DMS 273 (cell line): ENCODE results near the gene NUP50.
"Not testable (repeated sequence)": the region's sequence is repeated elsewhere in the genome, so short reads cannot be mapped to it uniquely, and the experiment has no call there.

Experiments
- DNase-seq: peaks from one replicate; lab custom pipeline; 2025; ENCODE audit not compliant: unreplicated experiment; lab: John Stamatoyannopoulos, UW

The NUP50 gene

GRCh38 chr22:45159652-45160462 lies 3.9 kb upstream of the NUP50 start:
- DNase-seq, result peak; percentile 49

- DNase-seq, result no peak
Observed at GRCh38 chr22:45162531-45162930, 1.2 kb upstream of the NUP50 start.

GRCh38 chr22:45163099-45163450 lies 650 bp upstream of the NUP50 start:
- DNase-seq, result peak; percentile 43

- peak; percentile 51 for DNase-seq
Observed at GRCh38 chr22:45164270-45165088, 754 bp downstream of the NUP50 start.

GRCh38 chr22:45166932-45167331 lies 3.2 kb downstream of the NUP50 start:
- DNase-seq, result no peak

GRCh38 chr22:45169591-45170466 lies 6.1 kb downstream of the NUP50 start:
- no peak for DNase-seq

- DNase-seq, result no peak
Observed at GRCh38 chr22:45171830-45172229, 8.1 kb downstream of the NUP50 start.

- DNase-seq, result no peak
Observed at GRCh38 chr22:45172881-45173585, 9.3 kb downstream of the NUP50 start.

- no peak for DNase-seq
Observed at GRCh38 chr22:45179276-45180049, 15.7 kb downstream of the NUP50 start.

- DNase-seq, result no peak
Observed at GRCh38 chr22:45180146-45180679, 16.5 kb downstream of the NUP50 start.

GRCh38 chr22:45181240-45181639 lies 17.5 kb downstream of the NUP50 start:
- DNase-seq, result no peak

GRCh38 chr22:45181766-45182165 lies 18.0 kb downstream of the NUP50 start:
- no peak for DNase-seq

- no peak for DNase-seq
Observed at GRCh38 chr22:45183974-45184373, 20.2 kb downstream of the NUP50 start.

GRCh38 chr22:45185718-45186514 lies 22.2 kb downstream of the NUP50 start:
- no peak for DNase-seq

- DNase-seq, result no peak
Observed at GRCh38 chr22:45187891-45188290, 24.2 kb downstream of the NUP50 start.

GRCh38 chr22:45188779-45189178 lies 25.1 kb downstream of the NUP50 start:
- no peak for DNase-seq

GRCh38 chr22:45190202-45190872 lies 26.6 kb downstream of the NUP50 start:
- no peak for DNase-seq

GRCh38 chr22:45191746-45192145 lies 28.0 kb downstream of the NUP50 start:
- DNase-seq, result not testable (repeated sequence)
